H1 (cell line): ENCODE results near the gene LNPEP. TPM values are rescaled to one million over a fixed set of nuclear protein-coding genes. Genes with fewer than 3 reads are reported as not detected.

ENCODE experiments used
- BACH1 ChIP-seq: IDR thresholded peaks from 2 replicates; pipeline ENCODE4 v1.6.1; 2012; ENCODE audit warnings: low read length, improper control_type of control experiment
- MAX ChIP-seq: IDR thresholded peaks from 2 replicates; pipeline ENCODE4 v1.6.1; 2012; ENCODE audit warnings: inconsistent platforms
- TAF1 ChIP-seq: IDR thresholded peaks from 2 replicates; pipeline ENCODE4 v1.6.1; 2011; ENCODE audit warnings: mild to moderate bottlenecking, low read depth, low read length
- ZNF274 ChIP-seq: IDR thresholded peaks from 2 replicates; pipeline ENCODE4 v1.7.0; 2012; ENCODE audit warnings: low read length, borderline replicate concordance; ENCODE audit errors: extremely low read depth
- polyA plus RNA-seq, 7 experiments: library from polyadenylated mRNA; depleted of rRNA in 3 of 7; stranded (reverse) in 5 of 7; unstranded in 2 of 7; fragments of >200 nt in 5 of 7; fragments of 200-250 nt in 2 of 7; gene quantifications; 1 replicate in 5 of 7; 2 replicates in 1 of 7; 4 replicates in 1 of 7; pipeline versions ENCODE4 v1.2.1 to v1.2.3, GENCODE V29; 2011 to 2013; ENCODE audit warnings: missing spikeins in 2 of 7, mixed read lengths in 2 of 7
- total RNA-seq: library from RNA; stranded (reverse); fragmentation: NEBNext Ultra II Directional; extraction: Animal tissue kit (Norgen Biotek cat#: 25700); gene quantifications from 2 replicates; pipeline ENCODE4 v1.2.1, GENCODE V29; 2021

LNPEP gene
- total and polyA plus RNA-seq, 2 of the 8 experiments (the other 6 are each of a cell fraction or from before 2014, with no cell fraction given): 1.8 to 4.5 TPM

- no peak for TF ChIP-seq BACH1
- TF ChIP-seq MAX: no peak
- TF ChIP-seq TAF1: no peak
- TF ChIP-seq ZNF274: no peak
- TF ChIP-seq, all 59 proteins: peak for 0
Measured at GRCh38 chr5:97021416-97021815, 85.5 kb downstream of the LNPEP start (continued).
